ENCODE results near the gene ARL6IP5. TPM values are rescaled to one million over a fixed set of nuclear protein-coding genes. Genes with fewer than 3 reads are reported as not detected.

The ARL6IP5 gene
- total RNA-seq, 1 experiment from 2014 or later: 41.5 TPM

GRCh38 chr3:69116897-69117296 lies 32.2 kb downstream of the ARL6IP5 start:
- in situ Hi-C loops (cut with HindIII; ENCODE audit: low pct_unique_long_range_greater_than_20kb, low sequenced_read_pairs): no loop called here
- H3K9me3 ChIP-seq (ENCODE audit: control insufficient read depth, insufficient read depth, low read depth, low read length): no peaks in the 10 kb centered on the region
- no peak for DNase-seq (ENCODE audit: low read depth, low spot score)
- ATAC-seq: no peak
- TF ChIP-seq POLR2AphosphoS5 (IDR thresholded peaks at IDR 0.05; ENCODE audit: low read depth, low read length) (no peak), CTCF (IDR thresholded peaks at IDR 0.05) (no peak), SIN3A (IDR thresholded peaks at IDR 0.05; ENCODE audit: borderline replicate concordance, insufficient read depth, low read depth, low read length) (no peak), TCF7L2 (IDR thresholded peaks at IDR 0.05; ENCODE audit: low read depth, low read length) (no peak)
- TF ChIP-seq, protein P1, sequence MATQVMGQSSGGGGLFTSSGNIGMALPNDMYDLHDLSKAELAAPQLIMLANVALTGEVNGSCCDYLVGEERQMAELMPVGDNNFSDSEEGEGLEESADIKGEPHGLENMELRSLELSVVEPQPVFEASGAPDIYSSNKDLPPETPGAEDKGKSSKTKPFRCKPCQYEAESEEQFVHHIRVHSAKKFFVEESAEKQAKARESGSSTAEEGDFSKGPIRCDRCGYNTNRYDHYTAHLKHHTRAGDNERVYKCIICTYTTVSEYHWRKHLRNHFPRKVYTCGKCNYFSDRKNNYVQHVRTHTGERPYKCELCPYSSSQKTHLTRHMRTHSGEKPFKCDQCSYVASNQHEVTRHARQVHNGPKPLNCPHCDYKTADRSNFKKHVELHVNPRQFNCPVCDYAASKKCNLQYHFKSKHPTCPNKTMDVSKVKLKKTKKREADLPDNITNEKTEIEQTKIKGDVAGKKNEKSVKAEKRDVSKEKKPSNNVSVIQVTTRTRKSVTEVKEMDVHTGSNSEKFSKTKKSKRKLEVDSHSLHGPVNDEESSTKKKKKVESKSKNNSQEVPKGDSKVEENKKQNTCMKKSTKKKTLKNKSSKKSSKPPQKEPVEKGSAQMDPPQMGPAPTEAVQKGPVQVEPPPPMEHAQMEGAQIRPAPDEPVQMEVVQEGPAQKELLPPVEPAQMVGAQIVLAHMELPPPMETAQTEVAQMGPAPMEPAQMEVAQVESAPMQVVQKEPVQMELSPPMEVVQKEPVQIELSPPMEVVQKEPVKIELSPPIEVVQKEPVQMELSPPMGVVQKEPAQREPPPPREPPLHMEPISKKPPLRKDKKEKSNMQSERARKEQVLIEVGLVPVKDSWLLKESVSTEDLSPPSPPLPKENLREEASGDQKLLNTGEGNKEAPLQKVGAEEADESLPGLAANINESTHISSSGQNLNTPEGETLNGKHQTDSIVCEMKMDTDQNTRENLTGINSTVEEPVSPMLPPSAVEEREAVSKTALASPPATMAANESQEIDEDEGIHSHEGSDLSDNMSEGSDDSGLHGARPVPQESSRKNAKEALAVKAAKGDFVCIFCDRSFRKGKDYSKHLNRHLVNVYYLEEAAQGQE (IDR thresholded peaks at IDR 0.05; ENCODE audit: insufficient read depth in 1 of 2, low read depth in 2 of 2, low read length in 1 of 2): no peak
- no peaks in the 10 kb centered on the region for H3K27me3 ChIP-seq (ENCODE audit: control insufficient read depth, insufficient read depth, low read length)
- intact Hi-C loops (cut with micrococcal nuclease; ENCODE audit: unreplicated experiment): no loop called here
- CTCF ChIA-PET: no interaction called here
- H3K36me3 ChIP-seq (ENCODE audit: control insufficient read depth, insufficient read depth, low read length): no peaks in the 10 kb centered on the region
- no peaks in the 10 kb centered on the region for H3K4me1 ChIP-seq (ENCODE audit: control insufficient read depth, insufficient read depth, low read length)
- POLR2A ChIA-PET: no interaction called here
- no peak overlapping the region for H3K4me3 ChIP-seq (ENCODE audit: low read depth in 2 of 2, low read length in 2 of 2)
- no TSS peak for BruUV-seq (replicated peaks)
- H3K27ac ChIP-seq (ENCODE audit: low read length): no peak overlapping the region

DNA sequence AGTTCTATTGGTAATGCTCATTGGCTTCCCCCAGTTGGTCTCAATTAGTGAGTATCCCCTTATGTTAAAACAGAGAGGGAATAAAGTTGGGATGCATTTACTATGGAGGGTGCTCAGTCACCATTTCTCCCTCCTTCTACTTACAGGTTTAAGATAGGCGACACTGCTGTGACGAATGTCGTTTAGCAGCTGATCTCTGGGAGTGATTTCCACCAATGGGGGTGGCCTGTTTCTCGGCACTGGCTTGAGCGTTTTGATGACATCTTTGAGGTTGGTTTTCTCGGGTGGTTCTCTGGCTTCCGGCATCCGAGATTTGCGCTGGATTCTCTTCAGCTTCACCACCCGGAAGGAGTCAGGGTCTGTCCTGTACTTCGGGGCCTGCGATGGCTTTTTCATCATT lies 33.8 kb downstream of the ARL6IP5 start:
- in situ Hi-C loops (cut with HindIII; ENCODE audit: low pct_unique_long_range_greater_than_20kb, low sequenced_read_pairs): no loop called here
- CTCF ChIA-PET: no interaction called here
- no TSS peak for BruUV-seq (replicated peaks)

More for the DNA sequence above, 33.8 kb downstream of the ARL6IP5 start:
- ATAC-seq (no peak), DNase-seq (ENCODE audit: low read depth, low spot score) (no peak)
- H3K4me3 ChIP-seq (ENCODE audit: low read depth in 2 of 2, low read length in 2 of 2): no peak overlapping the region
- H3K27ac ChIP-seq (ENCODE audit: low read length): no peak overlapping the region
- H3K27me3 ChIP-seq (ENCODE audit: control insufficient read depth, insufficient read depth, low read length): no peaks in the 10 kb centered on the region
- no peaks in the 10 kb centered on the region for H3K36me3 ChIP-seq (ENCODE audit: control insufficient read depth, insufficient read depth, low read length)
- TF ChIP-seq SIN3A (IDR thresholded peaks at IDR 0.05; ENCODE audit: borderline replicate concordance, insufficient read depth, low read depth, low read length) (no peak), POLR2AphosphoS5 (IDR thresholded peaks at IDR 0.05; ENCODE audit: low read depth, low read length) (no peak), TCF7L2 (IDR thresholded peaks at IDR 0.05; ENCODE audit: low read depth, low read length) (no peak), CTCF (IDR thresholded peaks at IDR 0.05) (no peak)
- TF ChIP-seq, protein P1 (IDR thresholded peaks at IDR 0.05; ENCODE audit: insufficient read depth in 1 of 2, low read depth in 2 of 2, low read length in 1 of 2): no peak
- POLR2A ChIA-PET: no interaction called here
- no peaks in the 10 kb centered on the region for H3K4me1 ChIP-seq (ENCODE audit: control insufficient read depth, insufficient read depth, low read length)
- no peaks in the 10 kb centered on the region for H3K9me3 ChIP-seq (ENCODE audit: control insufficient read depth, insufficient read depth, low read depth, low read length)
- intact Hi-C loops (cut with micrococcal nuclease; ENCODE audit: unreplicated experiment): no loop called here

All from Panc1 (cell line).